ENCODE measurements around the gene PTBP1.

Gene PTBP1

DNA sequence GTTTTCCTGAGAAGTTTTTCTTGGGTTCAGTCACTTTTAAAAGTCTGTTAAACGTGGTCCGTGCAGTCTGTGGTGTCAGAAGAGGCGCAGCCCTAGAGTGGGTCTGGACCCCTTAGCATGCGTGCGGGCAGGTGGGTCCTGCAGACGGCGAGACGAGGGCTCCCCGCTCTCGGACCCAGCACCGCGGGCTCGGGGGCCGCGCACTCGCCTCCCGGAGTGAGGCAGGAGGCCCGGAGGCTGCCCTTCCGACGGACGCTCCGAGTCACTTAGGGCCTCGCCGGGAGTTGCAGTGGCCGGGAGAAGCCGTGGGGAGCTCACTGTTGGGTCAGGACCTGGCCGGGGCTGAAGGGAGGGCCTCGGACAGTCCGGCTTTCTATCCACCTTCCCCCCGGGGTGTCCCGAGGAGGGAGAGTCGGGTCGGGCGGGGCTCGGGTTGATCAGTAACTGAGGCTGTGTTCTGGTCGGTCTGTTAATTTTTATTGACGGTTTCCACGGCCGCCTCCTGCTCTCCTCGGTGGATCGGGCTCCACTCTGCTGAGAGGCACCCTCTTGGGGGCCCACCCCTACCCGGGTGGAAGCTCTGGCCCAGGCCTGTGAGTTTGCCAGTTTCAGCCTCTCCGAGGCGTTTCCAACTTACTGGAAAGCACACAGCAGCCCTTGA, 1.3 kb downstream of the PTBP1 start:
- FAIRE-seq: no peak

DNA sequence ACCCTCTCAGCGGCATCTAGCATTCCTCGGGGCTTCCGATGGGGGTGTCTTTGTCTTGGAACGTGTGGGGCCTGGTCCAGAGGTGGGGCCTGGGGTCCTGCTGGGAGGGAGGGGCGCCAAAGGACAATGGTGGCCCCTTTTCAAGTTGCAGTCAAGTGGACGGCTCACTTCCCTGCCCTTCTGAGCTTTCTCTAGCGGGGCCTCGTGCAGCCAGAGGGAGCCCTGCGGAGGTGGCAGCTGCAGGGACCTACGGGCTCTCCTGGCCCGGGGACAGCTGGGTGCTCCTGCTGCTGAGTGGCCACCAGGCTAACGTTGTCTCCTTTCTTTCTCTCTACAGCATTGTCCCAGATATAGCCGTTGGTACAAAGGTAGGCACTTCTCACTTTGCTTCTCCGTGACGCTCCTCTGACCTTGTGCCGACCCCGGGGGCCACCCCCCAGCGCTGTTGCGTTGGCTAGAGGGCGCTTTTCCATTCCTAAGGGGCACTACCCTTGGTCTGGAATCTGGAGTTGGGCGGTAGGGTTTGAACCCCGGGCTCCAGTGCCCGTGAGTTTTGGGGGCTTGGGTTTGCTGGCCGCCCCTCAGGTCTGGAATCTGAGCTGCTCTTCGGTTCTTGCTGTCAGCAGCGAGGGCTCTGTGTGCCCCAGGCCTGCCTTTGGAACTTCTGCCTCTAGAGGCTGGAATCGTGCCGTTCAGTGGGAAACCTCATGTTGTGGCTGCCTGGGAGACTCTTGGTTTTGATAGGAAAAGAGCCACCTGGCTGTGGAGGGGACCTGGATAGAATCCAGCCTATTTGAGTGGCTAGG, 2.0 kb downstream of the PTBP1 start:
- FAIRE-seq: no peak

DNA sequence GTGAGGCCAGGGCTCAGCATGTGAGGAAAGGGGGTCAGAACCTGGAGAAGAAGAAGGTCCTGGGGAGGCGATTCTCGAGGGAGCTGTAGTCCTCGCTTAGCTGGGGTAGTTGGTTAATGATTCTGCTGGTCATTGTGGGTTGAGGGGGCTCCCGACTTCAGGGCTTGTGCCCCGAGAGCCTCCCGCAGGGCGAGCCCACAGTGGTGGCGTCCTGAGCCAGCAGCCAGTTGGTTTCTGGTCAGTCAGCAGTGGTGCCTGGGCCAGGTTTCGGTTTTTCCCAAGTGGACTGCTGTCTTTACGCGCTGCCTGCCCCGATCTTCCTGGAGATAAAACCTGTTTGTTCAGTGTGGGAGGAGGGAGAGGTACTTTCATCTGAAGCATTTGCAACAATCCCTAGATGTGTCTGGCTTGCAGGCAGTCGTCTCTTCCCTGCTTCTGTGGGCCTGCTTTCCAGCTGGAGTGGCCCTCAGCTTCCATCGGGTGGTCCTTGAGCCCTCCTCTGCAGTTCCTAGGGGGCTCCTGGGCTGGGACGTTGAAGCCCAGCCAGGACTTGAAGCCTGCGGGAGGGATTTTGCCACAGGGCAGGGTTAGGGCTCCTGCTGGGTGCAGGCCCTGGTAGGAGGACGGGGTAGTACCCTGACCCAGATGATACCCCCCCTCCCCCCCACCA, 3.2 kb downstream of the PTBP1 start:
- no peak for FAIRE-seq

DNA sequence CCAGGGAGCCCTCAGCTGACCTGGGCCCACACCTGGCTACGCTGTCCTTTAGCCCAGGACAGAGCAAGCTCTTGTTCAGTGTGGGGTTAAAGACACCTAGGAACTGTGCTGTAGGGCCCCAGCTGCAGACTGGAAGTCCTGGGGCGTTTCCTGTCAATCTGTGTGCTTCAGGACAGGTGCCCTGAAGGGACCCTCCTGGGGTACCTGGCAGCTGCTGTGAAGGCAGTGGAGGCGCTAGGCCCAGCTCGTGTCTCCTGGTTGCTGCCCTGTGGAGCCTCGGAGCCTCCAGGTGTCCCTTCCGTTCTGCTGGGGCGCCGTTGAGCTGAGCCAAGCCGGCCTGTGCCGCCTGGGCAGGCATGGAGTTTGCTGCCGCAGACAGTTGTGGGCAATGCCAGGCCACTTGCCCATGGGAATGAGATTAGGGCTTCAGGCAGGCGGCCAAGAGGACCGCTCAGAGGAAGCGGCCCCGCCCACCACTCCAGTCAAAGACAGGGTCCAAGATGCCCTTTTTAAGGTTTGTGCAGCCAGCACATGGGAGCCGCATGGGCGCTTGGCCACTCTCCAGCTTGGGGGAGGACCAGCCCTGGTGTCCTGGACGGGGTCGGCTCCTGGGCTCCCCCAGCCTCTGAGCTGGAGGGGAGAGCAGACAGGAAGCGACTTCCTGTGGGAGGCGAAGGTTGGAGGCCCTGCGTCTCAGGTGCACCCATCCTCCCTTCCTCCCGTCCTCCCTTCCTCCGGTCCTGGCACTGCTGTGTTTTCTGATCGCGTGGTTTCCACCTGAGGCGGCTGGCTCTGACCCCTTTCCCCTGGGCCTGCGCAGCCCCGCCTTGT, 4.0 kb downstream of the PTBP1 start:
- no peak for FAIRE-seq

DNA sequence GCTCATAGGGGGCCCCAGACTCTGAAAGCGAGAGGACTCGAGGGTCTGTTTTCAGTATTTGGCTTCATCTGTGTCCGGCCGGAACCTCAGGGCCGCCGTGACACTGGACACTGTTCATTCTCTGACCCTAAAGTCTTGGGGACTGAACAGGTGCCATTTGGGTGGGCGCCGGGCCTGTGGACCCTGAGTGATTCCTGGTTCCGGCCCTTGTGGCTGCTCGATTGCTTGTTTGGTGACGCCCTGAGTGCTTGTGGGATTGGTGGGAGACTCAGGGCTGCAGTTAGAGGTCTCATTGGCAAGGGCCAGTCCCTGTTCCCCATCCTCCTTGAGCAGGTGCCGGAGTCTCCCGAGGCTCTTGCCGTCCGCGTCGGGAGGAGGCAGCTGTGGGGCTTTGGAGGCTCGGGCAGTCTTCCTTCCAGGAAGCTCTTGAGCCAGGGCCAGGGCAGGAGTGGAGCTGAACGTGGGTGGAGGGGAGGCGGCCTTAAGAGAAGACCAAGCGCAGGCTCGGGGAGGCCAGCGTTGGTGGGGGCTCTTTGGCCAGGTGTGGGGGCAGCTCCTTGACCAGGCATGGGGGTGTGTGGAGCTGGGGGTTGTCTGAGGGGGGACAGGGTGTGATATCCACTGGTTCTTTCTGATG, 4.7 kb downstream of the PTBP1 start:
- FAIRE-seq: no peak

DNA sequence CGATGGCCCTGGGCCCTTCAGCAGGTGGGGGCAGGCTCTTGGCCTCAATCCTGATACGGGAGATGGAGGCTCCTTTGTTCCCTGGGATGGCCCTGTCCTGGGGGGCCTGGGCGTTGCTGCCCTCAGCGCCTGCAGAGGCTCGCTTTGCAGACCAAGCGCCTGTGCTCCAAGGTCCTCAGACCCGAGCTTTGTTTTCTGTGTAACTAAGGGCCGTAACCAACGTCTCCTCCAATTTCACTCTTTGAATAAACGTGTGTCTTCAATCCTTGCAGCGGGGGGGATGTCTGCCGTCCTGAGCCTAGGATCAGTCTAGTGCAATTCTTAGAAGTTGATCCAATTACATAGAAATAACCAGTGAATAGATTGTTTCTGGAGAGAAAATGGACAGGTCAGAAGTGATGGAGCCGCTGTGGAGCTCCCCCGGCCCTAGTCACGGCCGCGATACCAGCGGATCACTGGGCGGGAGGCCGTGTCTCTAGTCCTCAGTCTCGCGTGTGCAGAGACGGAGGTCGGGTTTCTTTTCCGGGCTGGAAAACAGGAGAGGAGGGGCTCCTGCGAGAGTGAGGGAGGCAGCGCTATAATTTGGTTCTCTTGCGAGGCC, 5.3 kb downstream of the PTBP1 start:
- FAIRE-seq: no peak

DNA sequence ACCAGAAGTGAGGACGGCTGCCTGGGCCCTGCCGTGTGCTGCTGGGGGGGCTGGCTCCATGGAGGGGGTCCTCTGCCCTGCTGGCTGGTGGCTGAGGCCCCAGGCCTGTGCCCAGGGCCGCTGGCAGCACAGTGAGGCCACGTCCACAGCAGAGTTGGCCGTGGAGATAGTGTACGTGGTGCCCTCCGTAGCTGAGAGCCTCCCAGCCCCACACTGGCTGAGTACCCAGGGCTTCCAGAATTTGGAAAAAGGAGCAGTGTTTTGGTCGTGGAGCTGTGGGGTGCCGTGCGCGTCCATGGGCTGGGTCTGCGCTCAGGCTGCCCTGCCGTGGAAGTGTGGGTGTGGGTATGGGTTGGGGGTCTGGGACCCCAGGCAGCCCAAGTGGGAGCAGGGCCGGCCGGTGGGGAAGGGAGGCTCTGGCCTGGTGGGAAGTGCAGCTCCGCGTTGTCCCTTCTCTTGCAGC, 5.9 kb downstream of the PTBP1 start:
- FAIRE-seq: no peak

DNA sequence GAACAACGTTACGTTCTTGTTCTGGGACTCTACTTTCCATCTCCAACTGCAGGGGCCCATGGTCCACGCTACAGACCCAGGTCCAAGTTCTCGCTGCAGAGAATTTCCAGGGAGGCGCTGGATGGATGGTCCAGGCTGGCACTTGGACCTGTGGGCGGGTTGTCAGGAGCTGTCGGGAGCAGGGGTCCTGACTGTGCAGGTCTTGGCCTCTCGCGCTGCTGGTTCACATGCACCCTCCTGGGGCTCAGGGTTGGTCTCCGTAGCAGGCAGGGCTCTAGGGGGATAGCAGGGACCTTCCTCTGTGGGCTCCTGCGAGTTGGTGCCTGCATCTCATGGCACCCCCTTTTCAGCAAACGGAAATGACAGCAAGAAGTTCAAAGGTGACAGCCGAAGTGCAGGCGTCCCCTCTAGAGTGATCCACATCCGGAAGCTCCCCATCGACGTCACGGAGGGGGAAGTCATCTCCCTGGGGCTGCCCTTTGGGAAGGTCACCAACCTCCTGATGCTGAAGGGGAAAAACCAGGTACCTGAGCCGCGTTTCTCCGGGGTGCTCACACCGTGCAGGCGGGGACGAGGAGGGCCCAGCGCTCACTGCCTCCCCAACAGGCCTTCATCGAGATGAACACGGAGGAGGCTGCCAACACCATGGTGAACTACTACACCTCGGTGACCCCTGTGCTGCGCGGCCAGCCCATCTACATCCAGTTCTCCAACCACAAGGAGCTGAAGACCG, 6.6 kb downstream of the PTBP1 start:
- no peak for FAIRE-seq

DNA sequence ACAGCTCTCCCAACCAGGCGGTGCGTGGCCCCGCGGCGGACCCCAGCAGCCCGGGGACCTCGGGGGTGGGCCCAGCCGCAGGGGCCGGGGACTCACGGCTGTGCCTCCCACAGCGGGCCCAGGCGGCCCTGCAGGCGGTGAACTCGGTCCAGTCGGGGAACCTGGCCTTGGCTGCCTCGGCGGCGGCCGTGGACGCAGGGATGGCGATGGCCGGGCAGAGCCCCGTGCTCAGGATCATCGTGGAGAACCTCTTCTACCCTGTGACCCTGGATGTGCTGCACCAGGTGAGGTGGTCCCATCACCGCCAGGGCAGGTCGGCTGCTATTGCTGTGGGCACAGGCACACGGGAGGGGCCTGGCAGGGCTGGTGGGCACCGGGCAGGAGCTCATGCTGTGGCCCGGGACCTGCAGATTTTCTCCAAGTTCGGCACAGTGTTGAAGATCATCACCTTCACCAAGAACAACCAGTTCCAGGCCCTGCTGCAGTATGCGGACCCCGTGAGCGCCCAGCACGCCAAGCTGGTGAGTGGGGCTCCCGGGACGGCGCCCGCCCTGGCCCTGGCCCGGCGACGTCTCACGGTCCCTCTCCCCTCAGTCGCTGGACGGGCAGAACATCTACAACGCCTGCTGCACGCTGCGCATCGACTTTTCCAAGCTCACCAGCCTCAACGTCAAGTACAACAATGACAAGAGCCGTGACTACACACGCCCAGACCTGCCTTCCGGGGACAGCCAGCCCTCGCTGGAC, 7.3 kb downstream of the PTBP1 start:
- no peak for FAIRE-seq

DNA sequence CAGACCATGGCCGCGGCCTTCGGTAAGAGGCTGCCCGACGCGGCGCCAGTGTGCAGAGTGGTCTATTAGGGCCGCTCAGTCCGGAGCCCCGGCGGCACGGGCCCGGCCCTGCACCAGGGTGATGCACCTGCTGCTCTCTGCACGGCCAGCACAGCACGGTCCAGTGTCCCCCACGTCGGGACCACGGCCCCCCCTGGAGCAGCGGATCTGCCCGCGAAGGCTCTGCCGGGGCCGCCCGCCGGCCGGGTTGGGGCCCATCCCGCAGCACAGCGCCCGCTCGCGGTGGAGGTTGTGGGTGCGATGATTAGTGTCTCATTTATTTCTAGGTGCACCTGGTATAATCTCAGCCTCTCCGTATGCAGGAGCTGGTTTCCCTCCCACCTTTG, 7.9 kb downstream of the PTBP1 start:
- FAIRE-seq: no peak

DNA sequence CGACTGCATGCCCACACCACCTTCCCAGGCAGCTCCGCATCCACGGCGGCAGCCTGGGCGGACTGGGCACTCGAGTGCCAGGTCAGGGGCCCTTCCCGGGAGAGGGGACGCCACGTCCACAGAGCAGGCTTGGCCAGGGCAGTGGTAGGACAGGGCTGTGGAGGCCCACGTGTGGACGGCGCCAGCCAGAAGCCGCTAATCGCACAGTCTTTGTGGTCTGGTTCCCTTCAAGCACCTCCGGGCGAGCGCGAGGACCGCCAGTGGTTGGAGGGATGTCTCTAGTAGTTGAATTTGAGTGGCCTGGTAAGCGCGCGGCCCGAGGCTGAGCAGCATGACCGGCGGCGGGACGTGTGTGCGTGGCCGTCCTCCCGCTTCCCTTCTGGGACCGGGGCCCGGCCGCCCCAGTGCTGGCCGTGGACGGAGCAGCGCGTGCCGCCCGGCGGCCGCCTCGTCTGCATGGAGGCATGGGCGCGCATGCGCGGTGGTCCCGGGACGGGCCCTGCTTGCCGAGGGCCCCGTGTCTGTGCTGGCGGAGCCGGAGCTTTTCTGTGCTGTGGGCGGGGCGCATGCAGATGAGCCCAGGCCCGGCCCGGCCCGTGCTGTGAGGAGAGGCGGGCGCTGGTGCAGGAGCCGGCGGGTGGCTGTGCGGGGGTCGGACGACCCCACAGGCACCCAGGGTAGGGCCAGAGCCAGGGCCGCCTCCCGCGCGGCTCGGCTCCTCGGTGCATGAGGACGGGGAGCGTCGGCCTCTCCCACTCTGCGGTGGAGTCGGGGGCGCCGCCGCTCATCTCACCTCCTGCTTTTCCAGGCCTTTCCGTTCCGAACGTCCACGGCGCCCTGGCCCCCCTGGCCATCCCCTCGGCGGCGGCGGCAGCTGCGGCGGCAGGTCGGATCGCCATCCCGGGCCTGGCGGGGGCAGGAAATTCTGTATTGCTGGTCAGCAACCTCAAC, 8.6 kb downstream of the PTBP1 start:
- FAIRE-seq: no peak

DNA sequence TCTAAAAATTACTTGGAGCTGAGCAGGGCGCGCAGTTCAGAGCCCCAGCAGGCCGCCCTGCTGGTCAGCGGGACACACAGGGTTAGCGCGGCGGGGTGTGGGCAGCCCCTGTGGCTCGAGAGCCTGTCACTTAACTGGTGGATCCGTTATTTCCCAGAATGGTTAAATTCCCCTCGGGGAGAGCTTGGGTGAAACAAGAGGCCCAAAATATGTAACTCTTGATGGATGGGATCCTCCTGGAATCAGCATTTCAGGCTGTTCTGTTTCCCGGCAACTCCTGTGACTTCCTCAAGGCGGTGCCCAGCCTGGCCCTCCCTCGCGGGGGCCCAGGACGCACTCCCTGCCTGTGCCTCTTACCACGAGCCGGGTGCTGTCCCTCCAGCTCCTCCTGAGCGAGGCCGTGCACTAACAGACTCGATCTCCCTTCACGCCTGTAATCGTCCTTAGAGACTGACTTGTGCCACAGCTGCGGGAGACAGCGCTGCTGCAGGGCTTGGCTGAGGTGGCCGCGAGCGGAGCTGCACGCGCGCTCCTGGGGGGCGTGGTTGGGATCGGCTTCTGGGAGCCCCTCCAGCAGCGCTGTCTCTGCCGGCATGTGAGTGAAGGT, 9.7 kb downstream of the PTBP1 start:
- FAIRE-seq: no peak

DNA sequence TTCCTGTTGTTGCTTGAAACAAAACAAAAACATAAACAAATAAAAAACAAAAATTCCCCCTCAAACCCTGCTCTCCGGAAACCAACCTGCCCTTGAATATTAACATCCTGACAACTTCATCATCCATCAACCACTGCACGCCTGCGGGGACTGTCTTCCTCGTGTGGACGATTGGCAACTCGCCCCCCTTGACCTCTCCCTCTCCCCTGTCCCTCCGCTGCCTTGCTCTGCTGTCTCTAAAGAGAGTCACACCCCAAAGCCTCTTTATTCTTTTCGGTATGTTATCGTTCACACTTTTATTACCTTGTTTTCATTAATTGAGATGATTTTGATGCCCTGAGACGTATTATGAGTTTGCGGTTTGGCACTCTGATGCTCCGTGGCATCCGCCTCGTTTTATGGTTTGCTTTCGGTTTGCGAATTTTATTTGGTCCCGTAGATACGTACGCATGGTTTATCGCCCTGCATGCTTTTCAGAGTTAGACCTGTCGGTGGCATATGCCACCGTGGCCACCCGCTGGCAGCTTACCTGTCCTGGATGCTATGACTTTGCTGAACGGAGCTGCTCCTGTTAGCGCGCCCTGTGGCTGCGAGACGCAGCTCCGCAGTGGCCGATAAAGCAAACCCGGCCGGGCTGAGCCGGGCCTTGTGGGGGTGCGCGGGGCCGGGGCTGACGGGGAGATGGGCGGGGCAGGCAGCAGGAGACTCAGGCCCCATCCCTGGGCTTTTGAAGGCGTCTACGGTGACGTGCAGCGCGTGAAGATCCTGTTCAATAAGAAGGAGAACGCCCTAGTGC, 10.6 kb downstream of the PTBP1 start:
- no peak for FAIRE-seq

DNA sequence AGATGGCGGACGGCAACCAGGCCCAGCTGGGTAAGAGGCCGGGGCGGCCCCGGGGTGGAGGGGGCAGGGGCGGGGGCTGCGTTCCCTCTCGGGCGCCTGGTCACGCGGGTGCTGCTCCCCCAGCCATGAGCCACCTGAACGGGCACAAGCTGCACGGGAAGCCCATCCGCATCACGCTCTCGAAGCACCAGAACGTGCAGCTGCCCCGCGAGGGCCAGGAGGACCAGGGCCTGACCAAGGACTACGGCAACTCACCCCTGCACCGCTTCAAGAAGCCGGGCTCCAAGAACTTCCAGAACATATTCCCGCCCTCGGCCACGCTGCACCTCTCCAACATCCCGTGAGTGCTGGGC, 11.1 kb downstream of the PTBP1 start:
- FAIRE-seq: no peak

DNA sequence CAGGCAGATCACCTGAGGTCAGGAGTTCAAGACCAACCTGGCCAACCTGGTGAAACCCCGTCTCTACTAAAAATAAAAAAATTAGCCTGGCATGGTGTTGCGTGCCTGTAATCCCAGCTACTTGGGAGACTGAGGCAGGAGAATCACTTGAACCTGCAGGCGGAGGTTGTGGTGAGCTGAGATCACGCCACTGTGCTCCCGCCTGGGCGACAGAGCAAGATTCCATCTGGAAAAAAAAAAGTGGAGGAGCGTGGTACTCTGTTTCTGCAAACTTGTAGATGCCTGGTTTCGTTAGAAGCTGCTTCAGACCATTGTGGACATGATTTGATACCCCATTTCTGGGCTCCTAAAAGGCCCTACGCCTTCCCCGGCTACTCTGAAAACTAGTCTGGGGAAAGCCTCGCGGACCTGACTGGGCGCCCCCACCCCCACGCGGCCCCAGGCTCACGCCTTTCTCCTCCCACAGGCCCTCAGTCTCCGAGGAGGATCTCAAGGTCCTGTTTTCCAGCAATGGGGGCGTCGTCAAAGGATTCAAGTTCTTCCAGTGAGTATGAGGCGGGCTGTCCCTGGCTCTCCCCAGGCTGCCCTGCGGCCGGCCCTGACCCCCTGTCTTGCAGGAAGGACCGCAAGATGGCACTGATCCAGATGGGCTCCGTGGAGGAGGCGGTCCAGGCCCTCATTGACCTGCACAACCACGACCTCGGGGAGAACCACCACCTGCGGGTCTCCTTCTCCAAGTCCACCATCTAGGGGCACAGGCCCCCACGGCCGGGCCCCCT, 13.0 kb downstream of the PTBP1 start:
- no peak for FAIRE-seq

DNA sequence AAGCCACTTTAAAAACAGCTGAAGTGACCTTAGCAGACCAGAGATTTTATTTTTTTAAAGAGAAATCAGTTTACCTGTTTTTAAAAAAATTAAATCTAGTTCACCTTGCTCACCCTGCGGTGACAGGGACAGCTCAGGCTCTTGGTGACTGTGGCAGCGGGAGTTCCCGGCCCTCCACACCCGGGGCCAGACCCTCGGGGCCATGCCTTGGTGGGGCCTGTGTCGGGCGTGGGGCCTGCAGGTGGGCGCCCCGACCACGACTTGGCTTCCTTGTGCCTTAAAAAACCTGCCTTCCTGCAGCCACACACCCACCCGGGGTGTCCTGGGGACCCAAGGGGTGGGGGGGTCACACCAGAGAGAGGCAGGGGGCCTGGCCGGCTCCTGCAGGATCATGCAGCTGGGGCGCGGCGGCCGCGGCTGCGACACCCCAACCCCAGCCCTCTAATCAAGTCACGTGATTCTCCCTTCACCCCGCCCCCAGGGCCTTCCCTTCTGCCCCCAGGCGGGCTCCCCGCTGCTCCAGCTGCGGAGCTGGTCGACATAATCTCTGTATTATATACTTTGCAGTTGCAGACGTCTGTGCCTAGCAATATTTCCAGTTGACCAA, 13.7 kb downstream of the PTBP1 start:
- FAIRE-seq: no peak

DNA sequence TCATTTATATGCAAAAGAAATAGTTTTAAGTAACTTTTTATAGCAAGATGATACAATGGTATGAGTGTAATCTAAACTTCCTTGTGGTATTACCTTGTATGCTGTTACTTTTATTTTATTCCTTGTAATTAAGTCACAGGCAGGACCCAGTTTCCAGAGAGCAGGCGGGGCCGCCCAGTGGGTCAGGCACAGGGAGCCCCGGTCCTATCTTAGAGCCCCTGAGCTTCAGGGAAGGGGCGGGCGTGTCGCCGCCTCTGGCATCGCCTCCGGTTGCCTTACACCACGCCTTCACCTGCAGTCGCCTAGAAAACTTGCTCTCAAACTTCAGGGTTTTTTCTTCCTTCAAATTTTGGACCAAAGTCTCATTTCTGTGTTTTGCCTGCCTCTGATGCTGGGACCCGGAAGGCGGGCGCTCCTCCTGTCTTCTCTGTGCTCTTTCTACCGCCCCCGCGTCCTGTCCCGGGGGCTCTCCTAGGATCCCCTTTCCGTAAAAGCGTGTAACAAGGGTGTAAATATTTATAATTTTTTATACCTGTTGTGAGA, 14.3 kb downstream of the PTBP1 start:
- no peak for FAIRE-seq
